Tibial nerve (tissue), 3 donors: Measurements from ENCODE around the gene GIMAP4.

Experiments
- CTCF ChIP-seq, 5 experiments: fragments of 200-600 bp in 3 of 5; fragments of 450-650 bp in 2 of 5; sonication (generic) in 3 of 5; IDR thresholded peaks; one replicate each; pipeline ENCODE4 v1.5.1; 2016 to 2019; ENCODE audit warnings: antibody characterized with exemption in 5 of 5, mild to moderate bottlenecking in 3 of 5, moderate library complexity in 2 of 5
- POLR2A ChIP-seq, 2 donors: fragments of 450-650 bp; IDR thresholded peaks; one replicate each; pipeline ENCODE4 v1.6.1; 2017; ENCODE audit warnings: antibody characterized with exemption in 2 of 2, mild to moderate bottlenecking in 2 of 2, moderate library complexity in 2 of 2

GRCh38 chr7:150585199-150585598 lies 18.0 kb downstream of the GIMAP4 start:
- no peak for TF ChIP-seq CTCF (IDR thresholded peaks at IDR 0.05)
- no peak for TF ChIP-seq POLR2A (IDR thresholded peaks at IDR 0.05)
